ENCODE results near the gene KPNB1. TPM values are rescaled to one million over a fixed set of nuclear protein-coding genes. Genes with fewer than 3 reads are reported as not detected.

The KPNB1 gene
- total and polyA plus RNA-seq, 10 of the 15 experiments (the other 5 are each of a cell fraction or from before 2014, with no cell fraction given), result 67.8 to 525 (median 246) TPM

DNA sequence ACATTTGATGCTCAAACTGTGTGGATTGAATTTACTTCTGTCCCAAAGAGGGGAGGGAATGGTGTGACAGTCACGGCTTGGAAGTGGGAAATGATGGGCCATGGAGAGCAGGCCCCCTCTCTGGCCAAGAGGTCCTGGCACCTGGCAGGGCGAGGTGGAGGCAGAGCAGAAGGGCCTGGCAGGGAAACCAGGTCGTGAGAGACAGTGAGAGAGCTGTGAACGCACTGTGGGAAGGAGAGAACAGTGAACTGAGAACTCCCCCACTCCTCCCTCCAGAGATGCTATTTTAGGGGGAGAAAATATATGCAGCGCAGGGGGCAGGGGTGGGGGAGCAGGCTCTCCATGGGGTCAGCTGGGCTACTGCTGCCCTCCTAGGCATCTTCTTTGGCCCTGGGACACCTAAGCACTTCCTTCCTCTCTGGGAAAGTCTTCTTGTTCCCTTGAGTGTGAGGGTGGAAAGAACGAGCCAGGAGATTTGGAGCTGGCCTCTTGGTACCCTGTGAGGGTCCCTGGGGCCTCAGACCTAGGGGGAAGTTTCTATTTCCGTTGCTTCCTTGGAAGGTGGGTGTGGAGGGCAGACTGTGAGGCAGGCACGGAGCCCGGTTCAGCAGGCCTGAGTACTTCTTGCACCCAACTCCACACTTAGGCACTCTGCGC lies 66.1 kb downstream of the KPNB1 start (continued):
- TF ChIP-seq MXI1 (IDR thresholded peaks at IDR 0.05; ENCODE audit: low read depth, low read length) (0 out of 2 replicates have a peak, but pooled peaks have one; percentile 14), NBN (IDR thresholded peaks at IDR 0.05) (0 out of 2 replicates have a peak, but pooled peaks have one; percentile 17), MEF2A (IDR thresholded peaks at IDR 0.05; ENCODE audit: insufficient read depth, low read depth, low read length) (0 out of 2 replicates have a peak, but pooled peaks have one; percentile 16), NR2F1 (conservative IDR thresholded peaks at IDR 0.05) (0 out of 2 replicates have a peak, but pooled peaks have one; percentile 38), MEF2B (IDR thresholded peaks at IDR 0.05; ENCODE audit: partially characterized antibody, poor library complexity, severe bottlenecking) (peak; percentile 94), GATAD2B (conservative IDR thresholded peaks at IDR 0.05; ENCODE audit: low read depth) (0 out of 2 replicates have a peak, but pooled peaks have one; percentile 15), NFXL1 (IDR thresholded peaks at IDR 0.05; ENCODE audit: borderline replicate concordance) (no peak), HDGF (IDR thresholded peaks at IDR 0.05) (no peak; the same call in 1 of the 2 replicates), RCOR1 (conservative IDR thresholded peaks at IDR 0.05; ENCODE audit: low read depth, low read length) (no peak)
- TF ChIP-seq, protein P1, sequence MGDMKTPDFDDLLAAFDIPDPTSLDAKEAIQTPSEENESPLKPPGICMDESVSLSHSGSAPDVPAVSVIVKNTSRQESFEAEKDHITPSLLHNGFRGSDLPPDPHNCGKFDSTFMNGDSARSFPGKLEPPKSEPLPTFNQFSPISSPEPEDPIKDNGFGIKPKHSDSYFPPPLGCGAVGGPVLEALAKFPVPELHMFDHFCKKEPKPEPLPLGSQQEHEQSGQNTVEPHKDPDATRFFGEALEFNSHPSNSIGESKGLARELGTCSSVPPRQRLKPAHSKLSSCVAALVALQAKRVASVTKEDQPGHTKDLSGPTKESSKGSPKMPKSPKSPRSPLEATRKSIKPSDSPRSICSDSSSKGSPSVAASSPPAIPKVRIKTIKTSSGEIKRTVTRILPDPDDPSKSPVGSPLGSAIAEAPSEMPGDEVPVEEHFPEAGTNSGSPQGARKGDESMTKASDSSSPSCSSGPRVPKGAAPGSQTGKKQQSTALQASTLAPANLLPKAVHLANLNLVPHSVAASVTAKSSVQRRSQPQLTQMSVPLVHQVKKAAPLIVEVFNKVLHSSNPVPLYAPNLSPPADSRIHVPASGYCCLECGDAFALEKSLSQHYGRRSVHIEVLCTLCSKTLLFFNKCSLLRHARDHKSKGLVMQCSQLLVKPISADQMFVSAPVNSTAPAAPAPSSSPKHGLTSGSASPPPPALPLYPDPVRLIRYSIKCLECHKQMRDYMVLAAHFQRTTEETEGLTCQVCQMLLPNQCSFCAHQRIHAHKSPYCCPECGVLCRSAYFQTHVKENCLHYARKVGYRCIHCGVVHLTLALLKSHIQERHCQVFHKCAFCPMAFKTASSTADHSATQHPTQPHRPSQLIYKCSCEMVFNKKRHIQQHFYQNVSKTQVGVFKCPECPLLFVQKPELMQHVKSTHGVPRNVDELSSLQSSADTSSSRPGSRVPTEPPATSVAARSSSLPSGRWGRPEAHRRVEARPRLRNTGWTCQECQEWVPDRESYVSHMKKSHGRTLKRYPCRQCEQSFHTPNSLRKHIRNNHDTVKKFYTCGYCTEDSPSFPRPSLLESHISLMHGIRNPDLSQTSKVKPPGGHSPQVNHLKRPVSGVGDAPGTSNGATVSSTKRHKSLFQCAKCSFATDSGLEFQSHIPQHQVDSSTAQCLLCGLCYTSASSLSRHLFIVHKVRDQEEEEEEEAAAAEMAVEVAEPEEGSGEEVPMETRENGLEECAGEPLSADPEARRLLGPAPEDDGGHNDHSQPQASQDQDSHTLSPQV (IDR thresholded peaks at IDR 0.05), result no peak
- TF ChIP-seq, protein P2, sequence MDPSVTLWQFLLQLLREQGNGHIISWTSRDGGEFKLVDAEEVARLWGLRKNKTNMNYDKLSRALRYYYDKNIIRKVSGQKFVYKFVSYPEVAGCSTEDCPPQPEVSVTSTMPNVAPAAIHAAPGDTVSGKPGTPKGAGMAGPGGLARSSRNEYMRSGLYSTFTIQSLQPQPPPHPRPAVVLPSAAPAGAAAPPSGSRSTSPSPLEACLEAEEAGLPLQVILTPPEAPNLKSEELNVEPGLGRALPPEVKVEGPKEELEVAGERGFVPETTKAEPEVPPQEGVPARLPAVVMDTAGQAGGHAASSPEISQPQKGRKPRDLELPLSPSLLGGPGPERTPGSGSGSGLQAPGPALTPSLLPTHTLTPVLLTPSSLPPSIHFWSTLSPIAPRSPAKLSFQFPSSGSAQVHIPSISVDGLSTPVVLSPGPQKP (IDR thresholded peaks at IDR 0.05; ENCODE audit: low read depth, low read length), result no peak
- TF ChIP-seq, protein P3, sequence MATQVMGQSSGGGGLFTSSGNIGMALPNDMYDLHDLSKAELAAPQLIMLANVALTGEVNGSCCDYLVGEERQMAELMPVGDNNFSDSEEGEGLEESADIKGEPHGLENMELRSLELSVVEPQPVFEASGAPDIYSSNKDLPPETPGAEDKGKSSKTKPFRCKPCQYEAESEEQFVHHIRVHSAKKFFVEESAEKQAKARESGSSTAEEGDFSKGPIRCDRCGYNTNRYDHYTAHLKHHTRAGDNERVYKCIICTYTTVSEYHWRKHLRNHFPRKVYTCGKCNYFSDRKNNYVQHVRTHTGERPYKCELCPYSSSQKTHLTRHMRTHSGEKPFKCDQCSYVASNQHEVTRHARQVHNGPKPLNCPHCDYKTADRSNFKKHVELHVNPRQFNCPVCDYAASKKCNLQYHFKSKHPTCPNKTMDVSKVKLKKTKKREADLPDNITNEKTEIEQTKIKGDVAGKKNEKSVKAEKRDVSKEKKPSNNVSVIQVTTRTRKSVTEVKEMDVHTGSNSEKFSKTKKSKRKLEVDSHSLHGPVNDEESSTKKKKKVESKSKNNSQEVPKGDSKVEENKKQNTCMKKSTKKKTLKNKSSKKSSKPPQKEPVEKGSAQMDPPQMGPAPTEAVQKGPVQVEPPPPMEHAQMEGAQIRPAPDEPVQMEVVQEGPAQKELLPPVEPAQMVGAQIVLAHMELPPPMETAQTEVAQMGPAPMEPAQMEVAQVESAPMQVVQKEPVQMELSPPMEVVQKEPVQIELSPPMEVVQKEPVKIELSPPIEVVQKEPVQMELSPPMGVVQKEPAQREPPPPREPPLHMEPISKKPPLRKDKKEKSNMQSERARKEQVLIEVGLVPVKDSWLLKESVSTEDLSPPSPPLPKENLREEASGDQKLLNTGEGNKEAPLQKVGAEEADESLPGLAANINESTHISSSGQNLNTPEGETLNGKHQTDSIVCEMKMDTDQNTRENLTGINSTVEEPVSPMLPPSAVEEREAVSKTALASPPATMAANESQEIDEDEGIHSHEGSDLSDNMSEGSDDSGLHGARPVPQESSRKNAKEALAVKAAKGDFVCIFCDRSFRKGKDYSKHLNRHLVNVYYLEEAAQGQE (IDR thresholded peaks at IDR 0.05; ENCODE audit: low read depth, low read length), result no peak

Data from GM12878 (cell line).